Esophagus squamous epithelium (tissue), 5 donors: ENCODE measurements around the gene MLLT10. TPM values are rescaled to one million over a fixed set of nuclear protein-coding genes. Genes with fewer than 3 reads are reported as not detected.

ENCODE experiments used
- DNase-seq: peaks from one replicate; lab custom pipeline; 2025; lab: John Stamatoyannopoulos, UW
- H3K27ac ChIP-seq, 4 donors: fragments of 200-600 bp; sonication (generic); one replicate each; pipeline ENCODE4 v1.5.1; 2016 to 2019; ENCODE audit warnings: mild to moderate bottlenecking in 1 of 4
- H3K27me3 ChIP-seq, 4 donors: fragments of 200-600 bp; sonication (generic); 1 replicate in 3 of 4; 2 replicates in 1 of 4; pipeline versions ENCODE4 v1.5.1 to v1.6.0; 2017 to 2021; ENCODE audit warnings: antibody characterized with exemption in 1 of 4
- H3K36me3 ChIP-seq, 3 donors: fragments of 200-600 bp; sonication (generic); one replicate each; pipeline ENCODE4 v1.5.1; 2016 to 2019
- H3K4me1 ChIP-seq, 3 donors: fragments of 200-600 bp; sonication (generic); one replicate each; pipeline ENCODE4 v1.5.1; 2017 to 2019
- H3K4me3 ChIP-seq, 4 donors: fragments of 200-600 bp; sonication (generic); 1 replicate in 3 of 4; 2 replicates in 1 of 4; pipeline ENCODE4 v1.5.1; 2016 to 2019; ENCODE audit warnings: mild to moderate bottlenecking in 2 of 4, moderate library complexity in 1 of 4
- H3K9me3 ChIP-seq, 3 donors: fragments of 200-600 bp; sonication (generic); one replicate each; pipeline ENCODE4 v1.5.1; 2016 to 2019
- CTCF ChIP-seq, 6 experiments: fragments of 450-650 bp in 4 of 6; fragments of 200-600 bp in 2 of 6; sonication (generic) in 2 of 6; IDR thresholded peaks; one replicate each; pipeline ENCODE4 v1.5.1; 2016 to 2019; ENCODE audit warnings: antibody characterized with exemption in 6 of 6, mild to moderate bottlenecking in 4 of 6, moderate library complexity in 4 of 6
- POLR2A ChIP-seq, 4 donors: fragments of 450-650 bp; IDR thresholded peaks; one replicate each; pipeline ENCODE4 v1.6.1; 2017; ENCODE audit warnings: antibody characterized with exemption in 4 of 4, mild to moderate bottlenecking in 4 of 4, moderate library complexity in 3 of 4
- WGBS, 2 donors: methylation state at CpG; one replicate each; pipeline ENCODE4 v1.1.5; 2018; 5-methylcytosine and 5-hydroxymethylcytosine counted together
- intact Hi-C: fragments of 100-400 bp; cut with DNase I; formaldehyde crosslinking; loops from one replicate; pipeline ENCODE4 v1.15.0; 2022
- total RNA-seq, 4 donors: library from RNA; depleted of rRNA; stranded (reverse); fragments of >200 nt; gene quantifications; one replicate each; pipeline ENCODE4 v1.1.0, GENCODE V29; 2016
- donor health status: DM: yes; HTN: yes; CAD: no.

Gene MLLT10
- total RNA-seq, 4 donors from 2014 or later, result 22.7 to 49.6 (median 32.4) TPM

GRCh38 chr10:21733710-21734109 lies 199.7 kb downstream of the MLLT10 start:
- peaks cover 0 to 24% (median 0%) of the 10 kb centered on the region in 3 donors for H3K4me1 ChIP-seq
- DNase-seq, result no peak
- no peaks in the 10 kb centered on the region for H3K9me3 ChIP-seq
- no peak overlapping the region for H3K27ac ChIP-seq
- TF ChIP-seq CTCF (IDR thresholded peaks at IDR 0.05) (no peak), POLR2A (IDR thresholded peaks at IDR 0.05) (no peak)
- H3K27me3 ChIP-seq, result no peaks in the 10 kb centered on the region
- H3K36me3 ChIP-seq, result peaks cover 0 to 68% (median 0%) of the 10 kb centered on the region in 3 donors
- intact Hi-C loops, result loop anchor here (10.0 kb wide), 1 partner anchor 179 kb away; no protein-coding TSS in a partner anchor
- no peak overlapping the region for H3K4me3 ChIP-seq
- 74 to 77% methylated on average over 4 to 5 of the region's 6 CpGs for WGBS, 2 donors

- no peak for DNase-seq
- TF ChIP-seq CTCF (IDR thresholded peaks at IDR 0.05), result no peak
- TF ChIP-seq POLR2A (IDR thresholded peaks at IDR 0.05), result no peak
- no peak overlapping the region for H3K27ac ChIP-seq
- no peak overlapping the region for H3K4me3 ChIP-seq
- no peaks in the 10 kb centered on the region for H3K9me3 ChIP-seq
- WGBS, 2 donors, result 70 to 83% methylated on average over 4 of the region's 4 CpGs
- no peaks in the 10 kb centered on the region for H3K27me3 ChIP-seq
- intact Hi-C loops, result loop anchor here (10.0 kb wide), 1 partner anchor 182 kb away; no protein-coding TSS in a partner anchor
- H3K36me3 ChIP-seq, result peaks cover 0 to 92% (median 0%) of the 10 kb centered on the region in 3 donors
- H3K4me1 ChIP-seq, result peaks cover 0 to 4% (median 0%) of the 10 kb centered on the region in 3 donors
Measured at GRCh38 chr10:21737106-21737505, 203.1 kb downstream of the MLLT10 start.

GRCh38 chr10:21740989-21741388 lies 207.0 kb downstream of the MLLT10 start:
- intact Hi-C loops, result no loop called here
- Histone ChIP-seq H3K4me3 (no peak overlapping the region), H3K27me3 (no peaks in the 10 kb centered on the region), H3K36me3 (peaks cover 0 to 97% (median 0%) of the 10 kb centered on the region in 3 donors), H3K9me3 (no peaks in the 10 kb centered on the region), H3K27ac (no peak overlapping the region), H3K4me1 (peaks cover 0 to 26% (median 6%) of the 10 kb centered on the region in 3 donors)
- no peak for DNase-seq
- TF ChIP-seq CTCF (IDR thresholded peaks at IDR 0.05) (no peak), POLR2A (IDR thresholded peaks at IDR 0.05) (no peak)
- WGBS, 2 donors, result 72 to 80% methylated on average over 4 of the region's 4 CpGs

GRCh38 chr10:21742740-21743412 lies 208.8 kb downstream of the MLLT10 start:
- H3K27ac ChIP-seq, result no peak overlapping the region

More at GRCh38 chr10:21742740-21743412, 208.8 kb downstream of the MLLT10 start:
- 80 to 84% methylated on average over 5 of the region's 5 CpGs for WGBS, 2 donors
- H3K4me1 ChIP-seq, result peaks cover 0 to 26% (median 6%) of the 10 kb centered on the region in 3 donors
- H3K4me3 ChIP-seq, result no peak overlapping the region
- H3K36me3 ChIP-seq, result peaks cover 0 to 78% (median 0%) of the 10 kb centered on the region in 3 donors
- no peaks in the 10 kb centered on the region for H3K9me3 ChIP-seq
- TF ChIP-seq POLR2A (IDR thresholded peaks at IDR 0.05) (no peak), CTCF (IDR thresholded peaks at IDR 0.05) (no peak)
- intact Hi-C loops, result no loop called here
- no peaks in the 10 kb centered on the region for H3K27me3 ChIP-seq
- DNase-seq, result no peak
